HEK293 (cell line): ENCODE measurements around the gene CPA4.

Source experiments
- CTCF ChIA-PET: fragments of 350-600 bp; formaldehyde crosslinking; extraction: SDS; loops from one replicate; lab custom pipeline; 2021; ENCODE audit warnings: antibody characterized with exemption; lab: Yijun Ruan, JAX
- POLR2A ChIA-PET: fragments of 300-600 bp; formaldehyde crosslinking; extraction: SDS; loops from one replicate; lab custom pipeline; 2020; ENCODE audit warnings: antibody characterized with exemption, inconsistent platforms; lab: Yijun Ruan, JAX
- H3K27ac ChIP-seq: fragments of 200-500 bp; sonication (Bioruptor generic); 2 replicates; pipeline ENCODE4 v1.5.1; 2014; ENCODE audit warnings: low read depth, low read length, control low read depth, inconsistent platforms; ENCODE audit errors: extremely low read depth
- H3K36me3 ChIP-seq, 2 experiments: fragments of 200-500 bp in 1 of 2; sonication (Bioruptor generic) in 1 of 2; 1 replicate in 1 of 2; 2 replicates in 1 of 2; pipeline ENCODE4 v1.5.1; 2014 to 2017; ENCODE audit warnings: inconsistent platforms in 2 of 2, low read length in 2 of 2; ENCODE audit not compliant: control insufficient read depth in 2 of 2, insufficient read depth in 1 of 2
- H3K4me1 ChIP-seq: fragments of 200-500 bp; sonication (Bioruptor generic); 2 replicates; pipeline ENCODE4 v1.5.1; 2014; ENCODE audit warnings: mild to moderate bottlenecking, low read length, inconsistent platforms; ENCODE audit not compliant: control insufficient read depth, insufficient read depth
- H3K4me3 ChIP-seq: 2 replicates; pipeline ENCODE4 v1.5.1; 2011; ENCODE audit warnings: low read depth, mild to moderate bottlenecking, control low read depth, low read length, moderate library complexity
- H3K9me3 ChIP-seq: fragments of 200-500 bp; sonication (Bioruptor generic); 2 replicates; pipeline ENCODE4 v1.5.1; 2014; ENCODE audit warnings: low read depth, low read length, inconsistent platforms; ENCODE audit not compliant: control insufficient read depth, insufficient read depth
- EGR2 ChIP-seq: fragments of 450-650 bp; formaldehyde crosslinking; IDR thresholded peaks from 2 replicates; pipeline ENCODE4 v1.5.1; 2016; ENCODE audit warnings: low read depth, missing biosample characterization, missing genetic modification characterization
- GFI1B ChIP-seq: fragments of 450-650 bp; formaldehyde crosslinking; IDR thresholded peaks from 2 replicates; pipeline ENCODE4 v1.5.1; 2016; ENCODE audit warnings: missing biosample characterization, missing genetic modification characterization
- GLI2 ChIP-seq: fragments of 450-650 bp; formaldehyde crosslinking; IDR thresholded peaks from 2 replicates; pipeline ENCODE4; 2017; ENCODE audit warnings: missing biosample characterization, missing genetic modification characterization, low read depth, borderline replicate concordance
- HIC1 ChIP-seq: fragments of 450-650 bp; formaldehyde crosslinking; IDR thresholded peaks from 2 replicates; pipeline ENCODE4 v1.5.1; 2016; ENCODE audit warnings: missing biosample characterization, missing genetic modification characterization
- HOXD13 ChIP-seq: sonication (generic); formaldehyde crosslinking; IDR thresholded peaks from 2 replicates; pipeline ENCODE4 v1.8.0; 2022; ENCODE audit warnings: missing genetic modification reagents, borderline replicate concordance
- KLF17 ChIP-seq: fragments of 450-650 bp; formaldehyde crosslinking; IDR thresholded peaks from 2 replicates; pipeline ENCODE4 v1.5.1; 2016; ENCODE audit warnings: missing biosample characterization, missing genetic modification characterization
- PRDM10 ChIP-seq: fragments of 450-650 bp; formaldehyde crosslinking; IDR thresholded peaks from 2 replicates; pipeline ENCODE4 v1.5.1; 2016; ENCODE audit warnings: missing biosample characterization, missing genetic modification characterization
- SALL2 ChIP-seq: fragments of 450-650 bp; formaldehyde crosslinking; IDR thresholded peaks from 2 replicates; pipeline ENCODE4 v1.5.0; 2017; ENCODE audit warnings: missing biosample characterization, mild to moderate bottlenecking, missing genetic modification characterization, borderline replicate concordance
- SP2 ChIP-seq: fragments of 450-650 bp; formaldehyde crosslinking; IDR thresholded peaks from 2 replicates; pipeline ENCODE4 v1.5.1; 2016; ENCODE audit warnings: missing biosample characterization, missing genetic modification characterization
- SP3 ChIP-seq: fragments of 450-650 bp; formaldehyde crosslinking; IDR thresholded peaks from 2 replicates; pipeline ENCODE4 v1.5.1; 2016; ENCODE audit warnings: missing biosample characterization, missing genetic modification characterization
- ZBTB26 ChIP-seq: fragments of 450-650 bp; formaldehyde crosslinking; optimal IDR thresholded peaks from 2 replicates; pipeline ENCODE3; 2016; ENCODE audit warnings: missing biosample characterization, mild to moderate bottlenecking, missing genetic modification characterization
- ZBTB44 ChIP-seq: fragments of 450-650 bp; IDR thresholded peaks from 2 replicates; pipeline ENCODE4 v1.5.1; 2018; ENCODE audit warnings: missing biosample characterization, mild to moderate bottlenecking, missing genetic modification characterization
- ZNF184 ChIP-seq: fragments of 450-650 bp; IDR thresholded peaks from 2 replicates; pipeline ENCODE4 v1.5.1; 2018; ENCODE audit warnings: missing biosample characterization, mild to moderate bottlenecking, missing genetic modification characterization
- ZNF248 ChIP-seq: fragments of 450-650 bp; formaldehyde crosslinking; IDR thresholded peaks from 2 replicates; pipeline ENCODE4 v1.5.1; 2017; ENCODE audit warnings: missing biosample characterization, missing genetic modification characterization
- ZNF335 ChIP-seq: fragments of 450-650 bp; formaldehyde crosslinking; conservative IDR thresholded peaks from 2 replicates; pipeline ENCODE4 v1.5.1; 2016; ENCODE audit warnings: missing biosample characterization, missing genetic modification characterization
- ZNF423 ChIP-seq: fragments of 450-650 bp; formaldehyde crosslinking; IDR thresholded peaks from 2 replicates; pipeline ENCODE4 v1.5.1; 2016; ENCODE audit warnings: missing biosample characterization, missing genetic modification characterization
- ZNF600 ChIP-seq: fragments of 450-650 bp; formaldehyde crosslinking; IDR thresholded peaks from 2 replicates; pipeline ENCODE4 v1.5.1; 2016; ENCODE audit warnings: missing biosample characterization, missing genetic modification characterization
- ZNF660 ChIP-seq: fragments of 450-650 bp; IDR thresholded peaks from 2 replicates; pipeline ENCODE4 v1.5.1; 2018; ENCODE audit warnings: missing biosample characterization, mild to moderate bottlenecking, missing genetic modification characterization

CPA4 gene

GRCh38 chr7:130356121-130356875 lies 63.3 kb downstream of the CPA4 start (continued):
- TF ChIP-seq HIC1 (tag by site-specific recombination) (peak; percentile 53), HOXD13 (CRISPR knock-in tag) (no peak; the same call in 1 of the 2 replicates), SP2 (tag by site-specific recombination) (peak; percentile 35), KLF17 (tag by site-specific recombination) (peak; percentile 92), EGR2 (no peak), GLI2 (tag by site-specific recombination) (no peak; the same call in 1 of the 2 replicates), ZNF423 (no peak), ZBTB44 (no peak), SP3 (tag by site-specific recombination) (no peak), ZNF248 (tag by site-specific recombination) (no peak), ZNF335 (tag by site-specific recombination) (peak; percentile 82)

- H3K36me3 ChIP-seq = no peaks in the 10 kb centered on the region
- peaks cover 17% of the 10 kb centered on the region for H3K4me1 ChIP-seq
- ChIA-PET POLR2A (interaction anchor here (1.1 to 2.3 kb wide), 2 partner anchors 8 to 35 kb away, joined by 4 to 12 read pairs; no protein-coding TSS in a partner anchor), CTCF (interaction anchor here (0.7 kb wide), 1 partner anchor 114 kb away, joined by 4 read pairs; no protein-coding TSS in a partner anchor)
- H3K9me3 ChIP-seq = no peaks in the 10 kb centered on the region
- peak overlapping the region; percentile 94 for H3K27ac ChIP-seq
- no peak overlapping the region for H3K4me3 ChIP-seq
- TF ChIP-seq GFI1B (tag by site-specific recombination) (no peak), HIC1 (tag by site-specific recombination) (0 out of 2 replicates have a peak, but pooled peaks have one; percentile 42), ZBTB26 (tag by site-specific recombination) (peak; percentile 6), ZBTB44 (0 out of 2 replicates have a peak, but pooled peaks have one; percentile 44), PRDM10 (peak; percentile 72), ZNF600 (peak; percentile 58; the same call in 1 of the 2 replicates), ZNF184 (tag by site-specific recombination) (0 out of 2 replicates have a peak, but pooled peaks have one; percentile 59), SALL2 (tag by site-specific recombination) (no peak), ZNF660 (tag by site-specific recombination) (0 out of 2 replicates have a peak, but pooled peaks have one; percentile 54)
Observed at GRCh38 chr7:130356876-130357611, 64.1 kb downstream of the CPA4 start.
